Stimulated activated naive CD8-positive, alpha-beta T cell treated with anti-CD3 and anti-CD28 coated beads, Interleukin-15, amount 100 ng/mL, for 72 hours (primary cell): ENCODE data around the gene CAMKMT.
A peak's percentile ranks its signal among the peaks of the same experiment; 100 is the strongest.

Experiments used
- ATAC-seq: fragments of 150-1000 bp; cut with Tn5 transposase; 2 replicates; pipeline ENCODE4 v1.10.0; 2021; ENCODE audit warnings: mild to moderate bottlenecking, moderate library complexity
- DNase-seq, 2 donors: peaks; one replicate each; pipeline ENCODE4 v3.0.0; 2021 to 2022
- H3K27ac Mint-ChIP-seq, 2 donors: one replicate each; pipeline ENCODE4 v1.8.0; 2022; ENCODE audit warnings: mild to moderate bottlenecking in 2 of 2, mixed read lengths in 2 of 2, moderate library complexity in 2 of 2
- H3K27me3 Mint-ChIP-seq: one replicate; pipeline ENCODE4 v1.8.0; 2022; ENCODE audit warnings: mixed read lengths
- H3K4me1 Mint-ChIP-seq: one replicate; pipeline ENCODE4 v1.8.0; 2022; ENCODE audit warnings: mild to moderate bottlenecking, mixed read lengths
- H3K4me3 Mint-ChIP-seq, 2 donors: one replicate each; pipeline ENCODE4 v1.8.0; 2022; ENCODE audit warnings: mild to moderate bottlenecking in 2 of 2, mixed read lengths in 2 of 2, moderate library complexity in 1 of 2
- H3K9me3 Mint-ChIP-seq, 2 donors: one replicate each; pipeline ENCODE4 v1.8.0; 2022; ENCODE audit warnings: mixed read lengths in 2 of 2

Gene CAMKMT

GRCh38 chr2:44598330-44599119 is 236.8 kb downstream of the CAMKMT start:
- DNase-seq (no peak), ATAC-seq (no peak)
- Mint-ChIP-seq H3K4me3 (no peak overlapping the region), H3K27me3 (no peaks in the 10 kb centered on the region), H3K9me3 (peaks cover 0 to 4% of the 10 kb centered on the region in 2 donors), H3K27ac (no peak overlapping the region), H3K4me1 (peaks cover 6% of the 10 kb centered on the region)

GRCh38 chr2:44599130-44599529 is 237.4 kb downstream of the CAMKMT start:
- Mint-ChIP-seq H3K27ac (no peak overlapping the region), H3K27me3 (no peaks in the 10 kb centered on the region), H3K4me3 (no peak overlapping the region), H3K4me1 (peaks cover 6% of the 10 kb centered on the region), H3K9me3 (peaks cover 0 to 4% of the 10 kb centered on the region in 2 donors)
- no peak for ATAC-seq
- no peak for DNase-seq

GRCh38 chr2:44602446-44602845 is 240.7 kb downstream of the CAMKMT start:
- no peak for DNase-seq
- H3K27ac Mint-ChIP-seq = no peak overlapping the region
- ATAC-seq = no peak
- H3K9me3 Mint-ChIP-seq = peaks cover 0 to 4% of the 10 kb centered on the region in 2 donors
- no peaks in the 10 kb centered on the region for H3K27me3 Mint-ChIP-seq
- no peak overlapping the region for H3K4me3 Mint-ChIP-seq
- no peaks in the 10 kb centered on the region for H3K4me1 Mint-ChIP-seq

GRCh38 chr2:44605511-44605910 is 243.8 kb downstream of the CAMKMT start:
- Mint-ChIP-seq H3K4me1 (no peaks in the 10 kb centered on the region), H3K27ac (no peak overlapping the region), H3K4me3 (no peak overlapping the region), H3K27me3 (no peaks in the 10 kb centered on the region), H3K9me3 (peaks cover 0 to 4% of the 10 kb centered on the region in 2 donors)
- ATAC-seq = no peak
- DNase-seq = no peak

GRCh38 chr2:44612276-44612675 is 250.5 kb downstream of the CAMKMT start:
- Mint-ChIP-seq H3K27me3 (no peaks in the 10 kb centered on the region), H3K9me3 (peaks cover 0 to 5% of the 10 kb centered on the region in 2 donors), H3K4me1 (peaks cover 15% of the 10 kb centered on the region), H3K27ac (no peak overlapping the region), H3K4me3 (no peak overlapping the region)
- DNase-seq (no peak), ATAC-seq (no peak)

GRCh38 chr2:44614940-44615339 is 253.2 kb downstream of the CAMKMT start:
- Mint-ChIP-seq H3K27me3 (no peaks in the 10 kb centered on the region), H3K4me3 (no peak overlapping the region), H3K4me1 (peaks cover 25% of the 10 kb centered on the region), H3K27ac (no peak overlapping the region), H3K9me3 (peaks cover 0 to 5% of the 10 kb centered on the region in 2 donors)
- DNase-seq = no peak
- ATAC-seq = no peak

- Mint-ChIP-seq H3K27me3 (no peaks in the 10 kb centered on the region), H3K4me1 (peaks cover 25% of the 10 kb centered on the region), H3K27ac (no peak overlapping the region), H3K9me3 (no peaks in the 10 kb centered on the region), H3K4me3 (no peak overlapping the region)
- DNase-seq (no peak), ATAC-seq (no peak)
Observed at GRCh38 chr2:44615950-44616518, 254.3 kb downstream of the CAMKMT start.

GRCh38 chr2:44616667-44617155 is 255.0 kb downstream of the CAMKMT start:
- peak; percentile 96 for ATAC-seq
- no peaks in the 10 kb centered on the region for H3K27me3 Mint-ChIP-seq
- peaks cover 25% of the 10 kb centered on the region for H3K4me1 Mint-ChIP-seq
- H3K4me3 Mint-ChIP-seq = no peak overlapping the region
- DNase-seq = peak in 1 of 2 donors; percentile 2
- no peak overlapping the region for H3K27ac Mint-ChIP-seq
- H3K9me3 Mint-ChIP-seq = no peaks in the 10 kb centered on the region

- no peak for DNase-seq
- ATAC-seq = no peak
- Mint-ChIP-seq H3K9me3 (no peaks in the 10 kb centered on the region), H3K4me1 (peaks cover 24% of the 10 kb centered on the region), H3K4me3 (no peak overlapping the region), H3K27me3 (no peaks in the 10 kb centered on the region), H3K27ac (peak overlapping the region in 1 of 2 donors; percentile 19)
Observed at GRCh38 chr2:44618251-44619023, 256.7 kb downstream of the CAMKMT start.

- peaks cover 10% of the 10 kb centered on the region for H3K4me1 Mint-ChIP-seq
- no peaks in the 10 kb centered on the region for H3K27me3 Mint-ChIP-seq
- ATAC-seq (no peak), DNase-seq (no peak)
- no peaks in the 10 kb centered on the region for H3K9me3 Mint-ChIP-seq
- H3K27ac Mint-ChIP-seq = peak overlapping the region in 1 of 2 donors; percentile 91
- H3K4me3 Mint-ChIP-seq = no peak overlapping the region
Observed at GRCh38 chr2:44620189-44620990, 258.6 kb downstream of the CAMKMT start.

- no peak for ATAC-seq
- H3K9me3 Mint-ChIP-seq = no peaks in the 10 kb centered on the region
Observed at GRCh38 chr2:44623622-44624351, 262.0 kb downstream of the CAMKMT start.

GRCh38 chr2:44628297-44628696 is 266.6 kb downstream of the CAMKMT start:
- DNase-seq (no peak), ATAC-seq (no peak)
- peaks cover 4 to 7% of the 10 kb centered on the region in 2 donors for H3K9me3 Mint-ChIP-seq
- H3K27me3 Mint-ChIP-seq = no peaks in the 10 kb centered on the region
- no peak overlapping the region for H3K4me3 Mint-ChIP-seq
- H3K4me1 Mint-ChIP-seq = peaks cover 3% of the 10 kb centered on the region
- H3K27ac Mint-ChIP-seq = no peak overlapping the region

More at GRCh38 chr2:44623622-44624351, 262.0 kb downstream of the CAMKMT start:
- H3K27me3 Mint-ChIP-seq = no peaks in the 10 kb centered on the region
- no peaks in the 10 kb centered on the region for H3K4me1 Mint-ChIP-seq
- no peak for DNase-seq
- no peak overlapping the region for H3K4me3 Mint-ChIP-seq
- H3K27ac Mint-ChIP-seq = no peak overlapping the region

GRCh38 chr2:44632931-44633689 is 271.4 kb downstream of the CAMKMT start:
- Mint-ChIP-seq H3K27me3 (no peaks in the 10 kb centered on the region), H3K4me3 (no peak overlapping the region), H3K27ac (peak overlapping the region in 1 of 2 donors; percentile 36), H3K9me3 (peaks cover 10 to 12% of the 10 kb centered on the region in 2 donors), H3K4me1 (peaks cover 12% of the 10 kb centered on the region)
- no peak for ATAC-seq
- no peak for DNase-seq

- no peaks in the 10 kb centered on the region for H3K27me3 Mint-ChIP-seq
- no peak overlapping the region for H3K4me3 Mint-ChIP-seq
- peaks cover 12% of the 10 kb centered on the region for H3K4me1 Mint-ChIP-seq
- peaks cover 10 to 12% of the 10 kb centered on the region in 2 donors for H3K9me3 Mint-ChIP-seq
- ATAC-seq (no peak), DNase-seq (no peak)
- H3K27ac Mint-ChIP-seq = no peak overlapping the region
Observed at GRCh38 chr2:44635725-44636124, 274.0 kb downstream of the CAMKMT start.
